ENCODE data around the gene POGK. TPM values are rescaled to one million over a fixed set of nuclear protein-coding genes. Genes with fewer than 3 reads are reported as not detected.

Gene POGK
- total RNA-seq, 3 donors from 2014 or later (not counting 1 experiment from before 2014, with no cell fraction given), result 14.2 to 19.7 (median 19.2) TPM

- H3K4me3 ChIP-seq (ENCODE audit: low read length), result no peak overlapping the region
- H3K4me1 ChIP-seq (ENCODE audit: control insufficient read depth, insufficient read depth, low read length), result no peaks in the 10 kb centered on the region
- peaks cover 85% of the 10 kb centered on the region for H3K36me3 ChIP-seq (ENCODE audit: control insufficient read depth, insufficient read depth, low read length)
- H3K9me3 ChIP-seq (ENCODE audit: control insufficient read depth, insufficient read depth, low read length), result no peaks in the 10 kb centered on the region
- intact Hi-C loops (cut with micrococcal nuclease), result no loop called here
- no peak overlapping the region for H3K27ac ChIP-seq (ENCODE audit: low read length)
- H3K27me3 Mint-ChIP-seq (ENCODE audit: low read depth in 2 of 2), result no peaks in the 10 kb centered on the region
- peaks cover 50% of the 10 kb centered on the region for H3K36me3 Mint-ChIP-seq
- peak overlapping the region in 1 of 2 donors; percentile 3 for H3K27ac Mint-ChIP-seq
- no peak overlapping the region for H3K4me3 Mint-ChIP-seq
- no peaks in the 10 kb centered on the region for H3K27me3 ChIP-seq (ENCODE audit: control insufficient read depth, insufficient read depth, low read length)
- no peaks in the 10 kb centered on the region for H3K9me3 Mint-ChIP-seq
- peaks cover 7 to 11% of the 10 kb centered on the region in 2 donors for H3K4me1 Mint-ChIP-seq
- 87% methylated on average over 7 of the region's 7 CpGs for WGBS (ENCODE audit: insufficient coverage)
- DNase-seq (no peak), ATAC-seq (no peak)
- no peak for TF ChIP-seq CTCF (IDR thresholded peaks at IDR 0.05)
These were observed 19.6 kb downstream of the POGK start for GRCh38 chr1:166858726-166859419.

- Histone ChIP-seq H3K4me1 (ENCODE audit: control insufficient read depth, insufficient read depth, low read length) (no peaks in the 10 kb centered on the region), H3K27me3 (ENCODE audit: control insufficient read depth, insufficient read depth, low read length) (no peaks in the 10 kb centered on the region), H3K36me3 (ENCODE audit: control insufficient read depth, insufficient read depth, low read length) (peaks cover 85% of the 10 kb centered on the region), H3K9me3 (ENCODE audit: control insufficient read depth, insufficient read depth, low read length) (no peaks in the 10 kb centered on the region), H3K27ac (ENCODE audit: low read length) (no peak overlapping the region), H3K4me3 (ENCODE audit: low read length) (no peak overlapping the region)
- Mint-ChIP-seq H3K9me3 (no peaks in the 10 kb centered on the region), H3K27me3 (ENCODE audit: low read depth in 2 of 2) (no peaks in the 10 kb centered on the region), H3K36me3 (peaks cover 43% of the 10 kb centered on the region), H3K4me3 (no peak overlapping the region), H3K4me1 (peaks cover 0 to 4% of the 10 kb centered on the region in 2 donors), H3K27ac (no peak overlapping the region)
- TF ChIP-seq CTCF (IDR thresholded peaks at IDR 0.05), result no peak
- intact Hi-C loops (cut with micrococcal nuclease), result no loop called here
- DNase-seq (no peak), ATAC-seq (no peak)
- WGBS (ENCODE audit: insufficient coverage), result 77% methylated on average over 5 of the region's 5 CpGs
These were observed 20.3 kb downstream of the POGK start for GRCh38 chr1:166859597-166859996.

- H3K4me3 Mint-ChIP-seq, result no peak overlapping the region
- DNase-seq (no peak), ATAC-seq (no peak)
- no peak overlapping the region for H3K4me3 ChIP-seq (ENCODE audit: low read length)
- intact Hi-C loops (cut with micrococcal nuclease), result no loop called here
- no peaks in the 10 kb centered on the region for H3K4me1 ChIP-seq (ENCODE audit: control insufficient read depth, insufficient read depth, low read length)
- WGBS (ENCODE audit: insufficient coverage), result 96% methylated on average over 5 of the region's 5 CpGs
- no peaks in the 10 kb centered on the region for H3K9me3 ChIP-seq (ENCODE audit: control insufficient read depth, insufficient read depth, low read length)
- no peaks in the 10 kb centered on the region for H3K27me3 ChIP-seq (ENCODE audit: control insufficient read depth, insufficient read depth, low read length)
- H3K9me3 Mint-ChIP-seq, result no peaks in the 10 kb centered on the region
- H3K27ac Mint-ChIP-seq, result no peak overlapping the region
- H3K27me3 Mint-ChIP-seq (ENCODE audit: low read depth in 2 of 2), result no peaks in the 10 kb centered on the region
- no peak overlapping the region for H3K27ac ChIP-seq (ENCODE audit: low read length)
- no peak for TF ChIP-seq CTCF (IDR thresholded peaks at IDR 0.05)
- H3K4me1 Mint-ChIP-seq, result peaks cover 13 to 15% of the 10 kb centered on the region in 2 donors
- peaks cover 14% of the 10 kb centered on the region for H3K36me3 Mint-ChIP-seq
- peaks cover 56% of the 10 kb centered on the region for H3K36me3 ChIP-seq (ENCODE audit: control insufficient read depth, insufficient read depth, low read length)
These were observed 26.7 kb downstream of the POGK start for GRCh38 chr1:166865926-166866325.

GRCh38 chr1:166868639-166869038 lies 29.4 kb downstream of the POGK start:
- Histone ChIP-seq H3K4me3 (ENCODE audit: low read length) (no peak overlapping the region), H3K27me3 (ENCODE audit: control insufficient read depth, insufficient read depth, low read length) (no peaks in the 10 kb centered on the region), H3K9me3 (ENCODE audit: control insufficient read depth, insufficient read depth, low read length) (no peaks in the 10 kb centered on the region), H3K4me1 (ENCODE audit: control insufficient read depth, insufficient read depth, low read length) (no peaks in the 10 kb centered on the region), H3K27ac (ENCODE audit: low read length) (no peak overlapping the region), H3K36me3 (ENCODE audit: control insufficient read depth, insufficient read depth, low read length) (peaks cover 31% of the 10 kb centered on the region)
- ATAC-seq (no peak), DNase-seq (no peak)
- Mint-ChIP-seq H3K27me3 (ENCODE audit: low read depth in 2 of 2) (no peaks in the 10 kb centered on the region), H3K9me3 (no peaks in the 10 kb centered on the region), H3K36me3 (peaks cover 3% of the 10 kb centered on the region), H3K4me1 (peaks cover 17 to 30% of the 10 kb centered on the region in 2 donors), H3K4me3 (no peak overlapping the region), H3K27ac (peak overlapping the region; percentile 38 to 46)
- WGBS (ENCODE audit: insufficient coverage), result 91% methylated on average over 7 of the region's 7 CpGs
- TF ChIP-seq CTCF (IDR thresholded peaks at IDR 0.05), result no peak
- intact Hi-C loops (cut with micrococcal nuclease), result no loop called here

Data from natural killer cell (primary cell).